ENCODE measurements around the gene CDH1.

- TF ChIP-seq CTCF (IDR thresholded peaks at IDR 0.05) (no peak), POLR2A (IDR thresholded peaks at IDR 0.05) (no peak)
Measured at GRCh38 chr16:68839831-68840230, 102.7 kb downstream of the CDH1 start.

Measured in heart left ventricle (tissue), 13 donors.